ENCODE data around the gene SDCBP2.

The SDCBP2 gene

DNA sequence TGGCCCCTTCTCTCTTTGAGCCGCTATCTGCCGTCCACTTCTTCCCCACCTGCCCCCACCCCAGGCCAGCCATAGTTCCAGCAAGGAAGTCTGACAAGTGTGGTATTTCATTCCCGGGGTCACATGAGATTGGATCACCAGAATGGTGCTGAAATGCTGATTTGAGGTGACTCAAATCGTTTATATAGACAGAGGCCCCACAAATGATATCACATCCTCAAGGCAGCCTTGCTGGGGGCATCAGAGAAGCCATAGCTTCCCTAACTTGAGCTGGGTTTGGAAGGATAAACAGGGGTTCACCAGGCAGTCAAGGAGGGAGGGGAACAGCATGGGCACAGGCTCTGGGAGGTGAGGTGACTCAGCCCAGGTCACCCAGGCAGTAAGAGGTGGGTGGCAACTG lies 9.9 kb downstream of the SDCBP2 start:
- Histone ChIP-seq H3K4me3 (ENCODE audit: low read length) (no peak overlapping the region), H2AFZ (ENCODE audit: low read depth, low read length) (no peak overlapping the region), H3K9me3 (ENCODE audit: insufficient read depth, low read length) (no peaks in the 10 kb centered on the region), H3K27me3 (ENCODE audit: low read depth, low read length) (0 out of 2 replicates have a peak, but pooled peaks cover 5% of the 10 kb centered on the region), H4K20me1 (ENCODE audit: insufficient read depth, low read length) (no peaks in the 10 kb centered on the region), H3K36me3 (replicated peaks; ENCODE audit: low read depth, low read length) (no peaks in the 10 kb centered on the region), H3K9ac (ENCODE audit: low read length) (no peak overlapping the region), H3K79me2 (ENCODE audit: low read length) (no peaks in the 10 kb centered on the region), H3K4me2 (ENCODE audit: low read length) (no peak overlapping the region), H3K4me1 (ENCODE audit: low read length) (peaks cover 10% of the 10 kb centered on the region), H3K27ac (ENCODE audit: low read length) (no peak overlapping the region)
- TF ChIP-seq CTCF (IDR thresholded peaks at IDR 0.05; ENCODE audit: low read depth, low read length) = no peak

- TF ChIP-seq CTCF (IDR thresholded peaks at IDR 0.05; ENCODE audit: low read depth, low read length) (no peak), EZH2phosphoT487 (IDR thresholded peaks at IDR 0.05; ENCODE audit: low read depth) (no peak)
- H3K27ac ChIP-seq (ENCODE audit: low read length) = no peak overlapping the region
- H3K9ac ChIP-seq (ENCODE audit: low read length) = no peak overlapping the region
- H3K4me1 ChIP-seq (ENCODE audit: low read length) = peaks cover 9% of the 10 kb centered on the region
- peak overlapping the region; percentile 54 for H3K4me3 ChIP-seq (ENCODE audit: low read length)
- H3K4me2 ChIP-seq (ENCODE audit: low read length) = peak overlapping the region; percentile 73
- H3K79me2 ChIP-seq (ENCODE audit: low read length) = no peaks in the 10 kb centered on the region
- no peaks in the 10 kb centered on the region for H4K20me1 ChIP-seq (ENCODE audit: insufficient read depth, low read length)
- peak overlapping the region; percentile 81 for H2AFZ ChIP-seq (ENCODE audit: low read depth, low read length)
- H3K36me3 ChIP-seq (replicated peaks; ENCODE audit: low read depth, low read length) = no peaks in the 10 kb centered on the region
- H3K9me3 ChIP-seq (ENCODE audit: insufficient read depth, low read length) = no peaks in the 10 kb centered on the region
- H3K27me3 ChIP-seq (ENCODE audit: low read depth, low read length) = 0 out of 2 replicates have a peak, but pooled peaks cover 5% of the 10 kb centered on the region
Measured at GRCh38 chr20:1317545-1318255, 11.2 kb downstream of the SDCBP2 start.

GRCh38 chr20:1315804-1316203 lies 13.1 kb downstream of the SDCBP2 start:
- no peak for TF ChIP-seq EZH2phosphoT487 (IDR thresholded peaks at IDR 0.05; ENCODE audit: low read depth)
- no peak for TF ChIP-seq CTCF (IDR thresholded peaks at IDR 0.05; ENCODE audit: low read depth, low read length)
- no peak overlapping the region for H3K4me3 ChIP-seq (ENCODE audit: low read length)
- no peak overlapping the region for H3K9ac ChIP-seq (ENCODE audit: low read length)
- no peaks in the 10 kb centered on the region for H3K9me3 ChIP-seq (ENCODE audit: insufficient read depth, low read length)
- no peak overlapping the region for H3K4me2 ChIP-seq (ENCODE audit: low read length)
- peaks cover 9% of the 10 kb centered on the region for H3K4me1 ChIP-seq (ENCODE audit: low read length)
- H3K27ac ChIP-seq (ENCODE audit: low read length) = no peak overlapping the region
- no peaks in the 10 kb centered on the region for H3K79me2 ChIP-seq (ENCODE audit: low read length)
- no peaks in the 10 kb centered on the region for H3K36me3 ChIP-seq (replicated peaks; ENCODE audit: low read depth, low read length)
- H2AFZ ChIP-seq (ENCODE audit: low read depth, low read length) = no peak overlapping the region
- H3K27me3 ChIP-seq (ENCODE audit: low read depth, low read length) = 0 out of 2 replicates have a peak, but pooled peaks cover 5% of the 10 kb centered on the region
- H4K20me1 ChIP-seq (ENCODE audit: insufficient read depth, low read length) = no peaks in the 10 kb centered on the region

- H3K79me2 ChIP-seq (ENCODE audit: low read length) = no peaks in the 10 kb centered on the region
- TF ChIP-seq EZH2phosphoT487 (IDR thresholded peaks at IDR 0.05; ENCODE audit: low read depth) (no peak), CTCF (IDR thresholded peaks at IDR 0.05; ENCODE audit: low read depth, low read length) (peak; percentile 97)
- no peak overlapping the region for H3K9ac ChIP-seq (ENCODE audit: low read length)
- peak overlapping the region; percentile 7; the same call in 1 of the 2 replicates for H2AFZ ChIP-seq (ENCODE audit: low read depth, low read length)
- no peaks in the 10 kb centered on the region for H3K36me3 ChIP-seq (replicated peaks; ENCODE audit: low read depth, low read length)
- H3K9me3 ChIP-seq (ENCODE audit: insufficient read depth, low read length) = no peaks in the 10 kb centered on the region
- no peak overlapping the region for H3K4me3 ChIP-seq (ENCODE audit: low read length)
- peaks cover 9% of the 10 kb centered on the region for H3K4me1 ChIP-seq (ENCODE audit: low read length)
- H3K4me2 ChIP-seq (ENCODE audit: low read length) = peak overlapping the region; percentile 40
- H3K27me3 ChIP-seq (ENCODE audit: low read depth, low read length) = 0 out of 2 replicates have a peak, but pooled peaks cover 5% of the 10 kb centered on the region
- no peaks in the 10 kb centered on the region for H4K20me1 ChIP-seq (ENCODE audit: insufficient read depth, low read length)
- no peak overlapping the region for H3K27ac ChIP-seq (ENCODE audit: low read length)
Measured at GRCh38 chr20:1313236-1313964, 15.5 kb downstream of the SDCBP2 start.

Measured in OCI-LY3 (cell line).